NB4 (cell line): Measurements from ENCODE around the gene HCAR2.

ENCODE experiments used
- MYC ChIP-seq: IDR thresholded peaks from 2 replicates; pipeline ENCODE4 v1.6.1; 2011; ENCODE audit warnings: low read depth, low read length
- POLR2A ChIP-seq: IDR thresholded peaks from 2 replicates; pipeline ENCODE4 v1.6.1; 2011; ENCODE audit warnings: mild to moderate bottlenecking; ENCODE audit not compliant: insufficient read length; ENCODE audit errors: extremely low read depth
- TF ChIP-seq, protein P1 (sequence below): IDR thresholded peaks from one replicate; pipeline ENCODE4 v1.5.1; 2012; ENCODE audit warnings: low read depth, low read length
- TF ChIP-seq, protein P2 (sequence below): IDR thresholded peaks from 2 replicates; pipeline ENCODE4 v1.6.1; 2011; ENCODE audit warnings: low read depth, low read length

DNA sequence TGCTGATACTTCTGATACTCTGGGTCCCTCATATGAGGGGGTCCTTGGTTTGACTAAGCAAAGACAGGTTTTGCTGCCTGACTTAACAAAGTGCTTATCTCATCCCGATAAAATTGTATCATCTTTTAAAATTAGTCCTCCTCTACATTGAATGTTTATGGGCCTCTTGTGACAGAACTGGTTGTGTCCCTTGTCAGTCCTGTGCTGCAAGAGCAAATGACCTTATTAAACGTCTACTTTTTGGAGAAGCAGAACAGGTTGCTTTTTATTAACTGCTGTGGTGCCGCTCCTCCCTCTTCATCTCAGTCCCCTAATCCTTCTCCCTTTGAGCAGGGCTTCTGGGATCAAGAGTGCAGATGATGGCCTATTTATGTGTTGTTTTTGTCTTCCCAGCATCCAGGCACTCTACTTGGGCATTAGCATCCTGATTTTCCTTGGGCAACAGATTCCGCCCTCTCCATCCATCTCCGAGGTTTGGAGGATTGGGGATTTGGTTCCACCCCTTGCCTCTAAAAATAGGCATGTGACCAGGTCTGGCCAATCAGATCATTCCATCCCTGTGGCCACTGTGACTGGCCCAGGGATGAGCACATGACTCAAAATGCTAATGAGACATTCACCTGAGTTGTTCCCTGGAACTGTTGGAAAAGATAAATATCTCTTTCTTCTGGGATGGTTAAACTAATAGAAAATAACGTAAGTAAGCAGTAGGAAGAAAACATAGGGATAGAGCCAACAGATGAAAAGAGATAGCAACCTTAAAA is 46.6 kb upstream of the HCAR2 start:
- TF ChIP-seq, protein P1, sequence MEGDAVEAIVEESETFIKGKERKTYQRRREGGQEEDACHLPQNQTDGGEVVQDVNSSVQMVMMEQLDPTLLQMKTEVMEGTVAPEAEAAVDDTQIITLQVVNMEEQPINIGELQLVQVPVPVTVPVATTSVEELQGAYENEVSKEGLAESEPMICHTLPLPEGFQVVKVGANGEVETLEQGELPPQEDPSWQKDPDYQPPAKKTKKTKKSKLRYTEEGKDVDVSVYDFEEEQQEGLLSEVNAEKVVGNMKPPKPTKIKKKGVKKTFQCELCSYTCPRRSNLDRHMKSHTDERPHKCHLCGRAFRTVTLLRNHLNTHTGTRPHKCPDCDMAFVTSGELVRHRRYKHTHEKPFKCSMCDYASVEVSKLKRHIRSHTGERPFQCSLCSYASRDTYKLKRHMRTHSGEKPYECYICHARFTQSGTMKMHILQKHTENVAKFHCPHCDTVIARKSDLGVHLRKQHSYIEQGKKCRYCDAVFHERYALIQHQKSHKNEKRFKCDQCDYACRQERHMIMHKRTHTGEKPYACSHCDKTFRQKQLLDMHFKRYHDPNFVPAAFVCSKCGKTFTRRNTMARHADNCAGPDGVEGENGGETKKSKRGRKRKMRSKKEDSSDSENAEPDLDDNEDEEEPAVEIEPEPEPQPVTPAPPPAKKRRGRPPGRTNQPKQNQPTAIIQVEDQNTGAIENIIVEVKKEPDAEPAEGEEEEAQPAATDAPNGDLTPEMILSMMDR = no peak
- no peak for TF ChIP-seq POLR2A
- TF ChIP-seq, protein P2, sequence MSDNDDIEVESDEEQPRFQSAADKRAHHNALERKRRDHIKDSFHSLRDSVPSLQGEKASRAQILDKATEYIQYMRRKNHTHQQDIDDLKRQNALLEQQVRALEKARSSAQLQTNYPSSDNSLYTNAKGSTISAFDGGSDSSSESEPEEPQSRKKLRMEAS = 0 out of 2 replicates have a peak, but pooled peaks have one; percentile 18
- TF ChIP-seq MYC = no peak
